B cell (primary cell): Measurements from ENCODE around the gene AHDC1. TPM values are rescaled to one million over a fixed set of nuclear protein-coding genes. Genes with fewer than 3 reads are reported as not detected.
A peak's percentile ranks its signal among the peaks of the same experiment; 100 is the strongest.

Experiments used
- ATAC-seq: fragments of 200-7000 bp; cut with Tn5 transposase; one replicate; pipeline ENCODE4 v1.10.0; 2021; ENCODE audit warnings: low read depth, mild to moderate bottlenecking, moderate number of reproducible peaks, moderate library complexity
- CTCF ChIA-PET: fragments of 350-600 bp; sonication (Branson Sonifier 250); formaldehyde crosslinking; loops from one replicate; lab custom pipeline; 2021; ENCODE audit warnings: antibody characterized with exemption, inconsistent platforms; lab: Charles Lee
- POLR2A ChIA-PET: fragments of 350-600 bp; sonication (Branson Sonifier 250); formaldehyde crosslinking; loops from one replicate; lab custom pipeline; 2021; ENCODE audit warnings: antibody characterized with exemption; lab: Charles Lee
- DNase-seq: peaks from one replicate; pipeline ENCODE4 v3.0.0; 2013
- H2AFZ ChIP-seq: 2 replicates; pipeline ENCODE4 v1.6.1; 2012; ENCODE audit warnings: mild to moderate bottlenecking, low read depth, low read length; ENCODE audit not compliant: insufficient read depth, poor library complexity, severe bottlenecking
- H3K27ac ChIP-seq, 2 donors: 1 replicate in 1 of 2; 2 replicates in 1 of 2; pipeline ENCODE4 v1.5.1; 2012 to 2013; ENCODE audit warnings: low read length in 2 of 2, mild to moderate bottlenecking in 2 of 2, moderate library complexity in 1 of 2
- H3K27me3 ChIP-seq, 4 experiments: fragments of 200-600 bp in 1 of 4; sonication (generic) in 1 of 4; replicated peaks in 1 of 4; 1 replicate in 2 of 4; 2 replicates in 2 of 4; pipeline versions ENCODE4 v1.6.1 to v1.7.0; 2013 to 2016; ENCODE audit warnings: low read length in 3 of 4, mild to moderate bottlenecking in 2 of 4, mixed read lengths in 1 of 4, moderate library complexity in 1 of 4; ENCODE audit not compliant: insufficient read depth in 4 of 4, control insufficient read depth in 3 of 4; ENCODE audit errors: control extremely low read depth in 1 of 4
- H3K36me3 ChIP-seq, 2 experiments: replicated peaks in 1 of 2; 1 replicate in 1 of 2; 2 replicates in 1 of 2; pipeline versions ENCODE4 v1.6.1 to v1.7.1; 2013; ENCODE audit warnings: low read length in 1 of 2; ENCODE audit not compliant: insufficient read depth in 2 of 2, control insufficient read depth in 1 of 2; ENCODE audit errors: control extremely low read depth in 1 of 2, extremely low read depth in 1 of 2
- H3K4me1 ChIP-seq, 2 donors: fragments of 200-600 bp in 1 of 2; sonication (generic) in 1 of 2; 1 replicate in 1 of 2; 2 replicates in 1 of 2; pipeline versions ENCODE4 v1.5.1 to v1.6.1; 2013 to 2017; ENCODE audit warnings: low read length in 2 of 2; ENCODE audit not compliant: control insufficient read depth in 2 of 2, insufficient read depth in 2 of 2
- H3K4me2 ChIP-seq: replicated peaks from 2 replicates; pipeline ENCODE3; 2012; ENCODE audit warnings: mild to moderate bottlenecking, low read depth, low read length; ENCODE audit not compliant: poor library complexity, severe bottlenecking
- H3K4me3 ChIP-seq, 5 experiments: fragments of 200-600 bp in 1 of 5; sonication (generic) in 1 of 5; 1 replicate in 3 of 5; 2 replicates in 2 of 5; pipeline versions ENCODE4 v1.5.1 to v1.7.0; 2011 to 2016; ENCODE audit warnings: low read length in 4 of 5, mild to moderate bottlenecking in 4 of 5, low read depth in 2 of 5, control low read depth in 1 of 5, moderate library complexity in 1 of 5; ENCODE audit not compliant: insufficient read depth in 1 of 5; ENCODE audit errors: control extremely low read depth in 1 of 5, extremely low read depth in 1 of 5
- H3K79me2 ChIP-seq: fragments of 200-600 bp; sonication (generic); one replicate; pipeline ENCODE4 v1.6.0; 2016; ENCODE audit warnings: low read length; ENCODE audit not compliant: control insufficient read depth, insufficient read depth
- H3K9ac ChIP-seq: fragments of 200-600 bp; sonication (generic); 2 replicates; pipeline ENCODE4 v1.6.1; 2017; ENCODE audit warnings: mild to moderate bottlenecking, low read length, moderate library complexity
- H3K9me3 ChIP-seq, 3 donors: one replicate each; pipeline versions ENCODE4 v1.6.1 to v1.7.1; 2013; ENCODE audit warnings: low read length in 2 of 3; ENCODE audit not compliant: control insufficient read depth in 2 of 3, insufficient read depth in 1 of 3; ENCODE audit errors: control extremely low read depth in 1 of 3
- H4K20me1 ChIP-seq: 2 replicates; pipeline ENCODE4 v1.6.0; 2012; ENCODE audit warnings: mild to moderate bottlenecking, low read length; ENCODE audit not compliant: insufficient read depth, control insufficient read depth, poor library complexity, severe bottlenecking
- H3K27ac Mint-ChIP-seq: one replicate; pipeline ENCODE4 v1.8.0; 2021; ENCODE audit warnings: mixed read lengths
- H3K27me3 Mint-ChIP-seq: one replicate; pipeline ENCODE4 v1.8.0; 2021; ENCODE audit warnings: mixed read lengths
- H3K4me1 Mint-ChIP-seq: one replicate; pipeline ENCODE4 v1.8.0; 2021; ENCODE audit warnings: mixed read lengths
- H3K4me3 Mint-ChIP-seq: one replicate; pipeline ENCODE4 v1.8.0; 2021; ENCODE audit warnings: mixed read lengths
- H3K9me3 Mint-ChIP-seq: one replicate; pipeline ENCODE4 v1.8.0; 2022; ENCODE audit warnings: mixed read lengths; ENCODE audit not compliant: insufficient read depth
- EZH2 ChIP-seq: IDR thresholded peaks from 2 replicates; pipeline ENCODE4 v1.6.1; 2012; ENCODE audit warnings: borderline replicate concordance, low read depth, mild to moderate bottlenecking, moderate library complexity, low read length; ENCODE audit not compliant: insufficient read depth, poor library complexity, severe bottlenecking
- WGBS: methylation state at CpG from one replicate; pipeline ENCODE4 v1.1.5; 2013; ENCODE audit warnings: missing lambda C conversion rate; ENCODE audit not compliant: insufficient coverage; 5-methylcytosine and 5-hydroxymethylcytosine counted together
- intact Hi-C: fragments of 100-400 bp; cut with micrococcal nuclease; formaldehyde crosslinking; loops from one replicate; pipeline ENCODE4 v1.10.0; 2022
- polyA plus RNA-seq: library from polyadenylated mRNA; depleted of rRNA; stranded (reverse); fragments of >200 nt; gene quantifications from 2 replicates; pipeline ENCODE4 v1.2.3, GENCODE V29; 2012
- total RNA-seq, 2 donors: library from RNA; stranded (reverse); fragments of 120-200 nt in 1 of 2; gene quantifications; 1 replicate in 1 of 2; 2 replicates in 1 of 2; pipeline versions ENCODE4 v1.2.3 to v1.2.4, GENCODE V29; 2013 to 2022
- TF ChIP-seq, protein P1 (sequence below): fragments of 200-600 bp; IDR thresholded peaks from one replicate; pipeline ENCODE4 v1.8.0; 2022; ENCODE audit warnings: antibody characterized with exemption, mild to moderate bottlenecking

AHDC1 gene
- total and polyA plus RNA-seq, 2 donors (not counting 1 experiment from before 2014, with no cell fraction given): 6.2 to 32.0 TPM

DNA sequence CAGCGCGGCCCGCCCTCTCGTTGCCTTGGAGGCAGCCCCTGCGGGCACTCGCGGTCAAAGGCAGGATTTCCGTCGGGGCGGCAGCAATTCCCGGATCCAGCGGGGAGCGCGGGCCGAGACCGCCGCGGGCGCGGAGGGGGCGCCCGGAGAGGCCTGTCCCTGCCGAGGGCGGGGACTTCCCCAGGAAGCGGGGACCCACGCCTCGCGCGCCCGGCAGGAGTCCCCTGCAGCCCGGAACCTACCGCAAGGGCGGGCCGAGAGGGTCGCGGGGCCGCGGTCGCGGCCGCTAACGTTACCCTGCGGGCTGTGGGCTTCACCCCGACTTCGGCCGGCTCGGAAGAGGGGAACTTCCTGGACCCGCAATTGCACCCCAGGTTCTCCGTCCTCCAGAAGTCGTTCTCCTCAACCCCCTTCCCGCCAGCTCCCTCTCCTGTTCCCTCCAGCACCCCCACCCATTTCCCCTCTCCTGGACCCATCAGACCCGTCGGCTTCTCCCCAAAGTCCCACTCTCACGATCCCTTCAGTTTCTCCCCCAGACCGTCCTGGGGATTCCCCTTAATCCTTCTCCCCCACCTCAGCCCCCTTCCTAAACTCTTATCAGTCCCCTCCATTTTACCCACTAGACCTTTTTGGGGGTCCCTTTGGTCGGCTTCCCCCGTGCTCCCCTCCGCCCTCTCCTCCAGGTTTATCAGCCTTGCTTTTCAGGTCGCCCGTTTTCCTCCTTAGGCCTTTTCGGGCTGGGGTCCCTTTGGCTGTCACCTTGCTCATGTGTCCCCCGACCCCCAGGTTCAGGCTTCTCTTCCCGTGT, 30.4 kb upstream of the AHDC1 start:
- intact Hi-C loops: no loop called here

More for the DNA sequence above, 30.4 kb upstream of the AHDC1 start:
- peak overlapping the region; percentile 77 for H3K9ac ChIP-seq
- Mint-ChIP-seq H3K27ac (peak overlapping the region; percentile 94), H3K4me1 (peaks cover 81% of the 10 kb centered on the region), H3K9me3 (no peaks in the 10 kb centered on the region), H3K4me3 (peak overlapping the region; percentile 88), H3K27me3 (no peaks in the 10 kb centered on the region)
- no peaks in the 10 kb centered on the region for H3K36me3 ChIP-seq
- H3K4me1 ChIP-seq: peaks cover 71 to 96% of the 10 kb centered on the region in 2 donors
- DNase-seq (peak; percentile 74), ATAC-seq (peak; percentile 12)
- ChIA-PET CTCF (interaction anchor here (1.5 to 2.6 kb wide), 3 partner anchors 9 to 29 kb away, joined by 4 to 7 read pairs (median 7); no protein-coding TSS in a partner anchor), POLR2A (interaction anchor here (1.2 to 6.1 kb wide), 2 partner anchors 9 to 26 kb away, joined by 6 to 55 read pairs; no protein-coding TSS in a partner anchor)
- no peaks in the 10 kb centered on the region for H3K27me3 ChIP-seq
- H3K79me2 ChIP-seq: peaks cover 12% of the 10 kb centered on the region
- H4K20me1 ChIP-seq: no peaks in the 10 kb centered on the region
- peak overlapping the region; percentile 90 for H3K27ac ChIP-seq
- peak overlapping the region; percentile 68 to 78 (median 72) for H3K4me3 ChIP-seq
- TF ChIP-seq, protein P1, sequence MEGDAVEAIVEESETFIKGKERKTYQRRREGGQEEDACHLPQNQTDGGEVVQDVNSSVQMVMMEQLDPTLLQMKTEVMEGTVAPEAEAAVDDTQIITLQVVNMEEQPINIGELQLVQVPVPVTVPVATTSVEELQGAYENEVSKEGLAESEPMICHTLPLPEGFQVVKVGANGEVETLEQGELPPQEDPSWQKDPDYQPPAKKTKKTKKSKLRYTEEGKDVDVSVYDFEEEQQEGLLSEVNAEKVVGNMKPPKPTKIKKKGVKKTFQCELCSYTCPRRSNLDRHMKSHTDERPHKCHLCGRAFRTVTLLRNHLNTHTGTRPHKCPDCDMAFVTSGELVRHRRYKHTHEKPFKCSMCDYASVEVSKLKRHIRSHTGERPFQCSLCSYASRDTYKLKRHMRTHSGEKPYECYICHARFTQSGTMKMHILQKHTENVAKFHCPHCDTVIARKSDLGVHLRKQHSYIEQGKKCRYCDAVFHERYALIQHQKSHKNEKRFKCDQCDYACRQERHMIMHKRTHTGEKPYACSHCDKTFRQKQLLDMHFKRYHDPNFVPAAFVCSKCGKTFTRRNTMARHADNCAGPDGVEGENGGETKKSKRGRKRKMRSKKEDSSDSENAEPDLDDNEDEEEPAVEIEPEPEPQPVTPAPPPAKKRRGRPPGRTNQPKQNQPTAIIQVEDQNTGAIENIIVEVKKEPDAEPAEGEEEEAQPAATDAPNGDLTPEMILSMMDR: no peak
- TF ChIP-seq EZH2: no peak
- 1% methylated on average over 63 of the region's 63 CpGs for WGBS
- H3K4me2 ChIP-seq: peak overlapping the region; percentile 95
- peak overlapping the region; percentile 74 for H2AFZ ChIP-seq
- peaks cover 0 to 8% (median 0%) of the 10 kb centered on the region in 3 donors for H3K9me3 ChIP-seq
